C1 segment of cervical spinal cord (tissue), 14 donors: ENCODE data around the gene ADAR.
"Not testable (repeated sequence)": the region's sequence is repeated elsewhere in the genome, so short reads cannot be mapped to it uniquely, and the experiment has no call there.

ENCODE experiments used
- DNase-seq, 14 donors: peaks; one replicate each; lab custom pipeline; 2025; lab: John Stamatoyannopoulos, UW

Gene ADAR

DNA sequence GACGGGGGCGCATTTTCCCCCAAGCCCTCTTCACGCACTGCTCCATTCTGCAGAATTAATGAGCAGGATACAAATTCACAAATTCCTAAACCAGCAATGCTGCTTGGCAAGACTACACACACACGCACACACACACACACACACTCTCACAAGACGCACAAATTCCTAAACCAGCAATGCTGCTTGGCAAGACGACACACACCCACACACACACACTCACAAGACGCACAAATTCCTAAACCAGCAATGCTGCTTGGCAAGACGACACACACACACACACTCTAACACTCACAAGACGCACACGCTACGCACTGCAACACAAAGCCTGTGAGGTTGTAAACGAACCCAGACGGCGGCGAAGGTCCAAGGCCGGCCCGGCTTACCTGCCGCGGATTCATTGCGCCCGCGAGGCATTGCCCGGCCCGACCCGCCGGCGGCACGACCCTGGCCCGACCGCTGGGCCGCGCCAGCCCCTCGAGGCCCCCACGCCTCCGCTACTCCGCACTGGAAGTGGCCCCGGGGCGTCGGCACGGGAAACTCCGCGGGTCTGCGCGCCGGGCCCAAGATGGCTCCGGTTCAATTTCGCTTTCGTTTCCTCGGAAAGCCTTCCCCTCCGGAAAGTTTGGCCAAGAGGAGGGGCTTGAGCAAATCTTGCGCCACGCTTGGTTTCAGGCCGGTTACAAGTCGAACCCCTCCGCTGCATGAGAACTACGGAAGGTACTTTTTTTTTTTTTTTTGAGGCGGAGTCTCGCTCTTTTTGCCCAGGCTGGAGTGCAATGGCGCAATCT, at the start of gene ADAR:
Gene ADAR, minus strand, starts transcription at position 578 of the 788 bp plus-strand sequence. Its CDS starts 180 bp downstream, at position 398.
- DNase-seq = peak in 12 of 14 donors; percentile 47 to 77 (median 64)

GRCh38 chr1:154657556-154657955, 49.6 kb upstream of the ADAR start:
- no peak for DNase-seq

GRCh38 chr1:154652893-154653292, 44.9 kb upstream of the ADAR start:
- DNase-seq = no peak

GRCh38 chr1:154644724-154645123, 36.7 kb upstream of the ADAR start:
- DNase-seq = not testable (repeated sequence)

DNA sequence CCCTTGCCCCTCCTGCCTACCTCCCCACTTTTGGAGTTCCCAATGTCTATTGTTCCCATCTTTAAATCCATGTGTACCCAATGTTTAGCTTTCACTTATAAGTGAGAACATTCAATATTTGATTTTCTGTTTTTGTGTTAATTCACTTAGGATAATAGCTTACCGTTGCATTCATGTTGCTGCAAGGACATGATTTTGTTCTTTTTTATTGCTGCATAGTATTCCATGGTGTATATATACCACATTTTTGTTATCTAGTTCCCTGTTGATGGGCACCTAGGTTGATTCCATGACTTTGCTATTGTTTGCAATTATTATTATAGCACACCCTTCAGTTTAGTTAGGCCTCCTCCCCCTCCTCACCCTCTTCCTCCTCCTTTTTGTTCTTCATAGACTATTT, 33.5 kb upstream of the ADAR start:
- DNase-seq = no peak

GRCh38 chr1:154639876-154640275, 31.9 kb upstream of the ADAR start:
- DNase-seq = no peak

GRCh38 chr1:154635171-154635570, 27.2 kb upstream of the ADAR start:
- DNase-seq = no peak

DNA sequence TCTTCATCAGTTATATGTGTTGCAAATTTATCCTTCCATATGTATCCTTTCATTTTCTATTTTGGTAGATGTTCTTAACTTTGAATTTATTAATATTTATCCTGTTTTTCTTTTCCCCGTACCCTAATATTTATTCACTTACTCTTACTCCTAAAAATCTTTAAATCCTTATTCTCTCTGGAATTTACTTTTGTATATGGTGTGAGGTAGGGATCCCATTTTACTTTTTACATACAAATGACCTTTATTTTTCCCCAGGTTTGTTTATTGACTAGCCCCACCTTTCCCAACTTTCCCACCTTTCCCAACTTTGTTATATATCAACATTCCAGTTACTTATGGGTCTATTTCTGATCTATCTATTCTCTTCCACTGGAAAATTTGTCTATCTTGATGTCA, 21.7 kb upstream of the ADAR start:
- no peak for DNase-seq

- no peak for DNase-seq
Measured at GRCh38 chr1:154629061-154629674, 21.2 kb upstream of the ADAR start.

GRCh38 chr1:154628121-154628405, 20.1 kb upstream of the ADAR start:
- no peak for DNase-seq

DNA sequence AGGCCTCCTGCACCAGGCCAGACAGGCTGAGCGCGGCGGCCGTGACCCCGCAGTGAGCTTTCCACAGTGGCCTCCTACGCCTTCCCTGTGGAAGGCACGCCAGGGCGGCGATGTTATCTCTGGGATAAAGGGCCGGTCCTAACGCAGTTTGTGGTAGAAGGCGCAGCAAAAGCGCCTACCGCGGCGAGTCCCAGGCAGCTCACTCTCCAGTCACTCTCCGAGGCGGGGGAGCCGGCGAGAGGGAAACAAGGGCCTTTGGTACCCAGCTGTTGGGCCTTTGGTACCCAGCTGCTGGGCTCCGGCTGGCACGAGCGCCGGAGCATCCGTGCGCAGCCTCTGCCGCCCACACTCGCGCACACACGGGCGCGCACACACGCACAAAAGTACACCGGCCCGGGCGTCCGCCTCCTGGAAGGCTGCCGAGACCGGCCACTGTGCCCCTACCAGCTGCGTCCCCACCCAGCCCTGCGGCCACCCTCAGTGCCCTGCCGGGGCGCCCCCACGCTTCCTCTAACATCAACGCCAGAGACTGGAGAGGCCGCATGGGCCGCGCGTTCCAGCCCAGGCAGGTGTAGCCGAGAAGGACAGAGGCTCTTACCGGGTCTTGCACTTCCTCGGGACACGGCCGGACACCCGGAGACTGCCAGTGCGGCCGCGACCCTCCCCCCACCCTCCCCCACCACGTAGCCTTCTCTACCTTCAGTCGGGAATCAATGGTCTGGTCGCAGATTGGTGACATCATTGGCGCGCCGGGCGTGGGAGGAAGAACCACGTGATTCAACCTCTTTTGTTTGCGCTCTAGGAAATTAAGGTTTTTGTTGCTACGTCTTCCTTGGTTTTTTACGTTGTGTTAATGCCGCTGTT, 19.5 kb upstream of the ADAR start:
- DNase-seq = peak; percentile 28 to 86 (median 78)

DNA sequence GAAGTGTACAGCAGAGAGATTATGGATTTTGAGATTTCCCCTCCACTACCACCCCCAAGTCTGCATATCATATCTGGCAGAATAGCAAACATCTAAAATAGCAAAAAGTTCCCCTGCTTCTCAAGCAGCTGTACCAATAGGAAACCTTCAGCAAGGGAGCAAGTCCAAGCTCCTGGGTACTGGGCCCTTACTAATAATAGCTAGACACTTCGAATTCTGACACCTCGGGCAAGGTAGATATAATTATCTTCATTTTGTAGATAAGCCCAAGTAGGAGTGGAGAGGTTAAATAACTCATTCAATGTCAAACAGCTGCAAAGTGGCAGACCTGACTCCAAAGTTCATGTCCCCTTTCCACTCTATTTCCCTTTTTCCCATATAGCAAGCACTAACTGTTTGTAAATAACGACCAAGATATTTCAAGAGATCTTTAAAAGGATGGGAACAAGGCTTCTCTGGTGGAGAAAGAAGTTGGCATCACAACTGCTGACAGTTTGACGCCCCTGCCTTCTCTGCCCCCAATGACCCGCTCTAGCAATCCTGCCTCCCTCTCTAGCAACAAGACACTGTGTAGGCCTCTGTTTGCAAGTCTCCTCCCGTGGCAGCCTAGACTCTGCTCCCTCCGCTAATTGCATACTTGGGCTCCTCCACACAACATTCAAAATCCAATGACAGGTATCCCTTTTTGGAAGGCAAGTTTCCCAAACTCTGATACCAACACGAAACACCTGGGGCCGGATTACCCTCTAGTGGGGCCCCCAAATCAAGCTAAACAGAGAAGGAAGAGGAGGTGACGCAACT, 18.7 kb upstream of the ADAR start:
- peak in 4 of 14 donors; percentile 33 to 58 (median 50) for DNase-seq

DNA sequence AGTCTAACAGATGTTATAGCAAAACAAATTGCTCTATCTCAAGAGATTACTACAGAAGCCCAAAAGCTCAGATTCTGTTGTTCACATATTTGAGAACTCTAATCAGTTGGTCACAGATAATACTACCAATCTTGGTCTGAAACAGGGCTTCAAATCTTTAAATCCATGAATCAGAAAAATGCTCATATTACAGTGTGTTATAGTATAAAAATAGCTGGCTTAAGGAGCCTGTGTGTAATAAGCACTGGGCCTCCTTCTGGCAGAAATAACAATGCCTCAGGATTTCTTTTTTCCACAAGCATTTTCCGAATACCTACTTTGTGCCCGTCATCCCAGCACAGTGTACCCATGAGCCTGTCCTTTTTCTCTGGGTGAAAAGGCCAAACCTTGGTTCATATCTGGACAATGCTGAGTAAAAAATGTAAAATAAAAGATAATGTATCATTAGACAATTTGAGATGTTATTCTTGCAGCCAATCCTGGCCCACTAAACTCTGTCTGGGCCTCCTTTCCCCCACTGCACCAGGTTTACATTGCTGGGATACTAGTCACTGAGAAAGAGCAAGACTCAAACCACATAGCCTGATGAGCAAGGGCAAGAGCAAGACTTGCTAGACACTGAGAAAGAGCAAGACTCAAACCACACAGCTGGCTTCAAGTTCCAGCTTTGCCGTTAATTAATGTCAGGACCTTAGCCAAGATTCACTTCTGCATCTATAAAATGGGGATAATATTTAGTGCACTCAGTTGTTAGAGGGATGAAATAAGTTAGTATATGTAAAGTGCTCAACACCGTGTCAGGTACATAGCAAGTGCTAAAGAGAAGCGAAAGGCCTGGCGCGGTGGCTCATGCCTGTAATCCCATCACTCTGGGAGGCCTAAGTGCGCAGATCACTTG, 17.0 kb upstream of the ADAR start:
- DNase-seq = no peak

GRCh38 chr1:154623358-154623757, 15.4 kb upstream of the ADAR start:
- DNase-seq = no peak

GRCh38 chr1:154622503-154623039, 14.6 kb upstream of the ADAR start:
- no peak for DNase-seq

DNA sequence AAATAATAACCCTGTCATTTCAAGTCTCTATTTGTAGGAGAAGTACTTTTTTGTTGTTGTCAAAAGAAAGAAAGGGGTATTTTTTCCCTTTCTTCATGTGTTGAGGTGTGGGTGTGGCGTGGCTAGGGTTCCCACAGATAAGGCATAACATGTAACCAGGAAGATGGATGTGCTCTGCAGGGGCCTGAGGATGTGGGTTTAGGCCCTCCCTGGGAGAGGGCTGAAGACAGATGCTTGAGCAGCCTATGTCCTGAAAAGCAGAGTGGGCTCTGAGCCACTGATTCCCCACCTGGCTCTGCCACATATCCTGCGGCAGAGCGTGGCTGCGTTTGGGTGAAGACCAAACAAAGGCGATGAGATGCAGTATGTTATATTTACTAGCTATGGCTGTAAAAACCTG, 13.9 kb upstream of the ADAR start:
- no peak for DNase-seq

GRCh38 chr1:154620751-154621150, 12.8 kb upstream of the ADAR start:
- DNase-seq = no peak

GRCh38 chr1:154619181-154619948, 11.4 kb upstream of the ADAR start:
- no peak for DNase-seq

- no peak for DNase-seq
Measured at GRCh38 chr1:154616659-154617345, 8.8 kb upstream of the ADAR start.
